Osteocyte (in vitro differentiated cells): ENCODE measurements around the gene RASL11B. TPM values are rescaled to one million over a fixed set of nuclear protein-coding genes. Genes with fewer than 3 reads are reported as not detected.

Experiments
- DNase-seq: peaks from one replicate; pipeline ENCODE4 v3.0.0; 2021; ENCODE audit warnings: mixed read lengths; ENCODE audit not compliant: unreplicated experiment; ENCODE audit errors: extremely low spot score
- H3K27ac Mint-ChIP-seq: one replicate; pipeline ENCODE4 v1.8.0; 2021; ENCODE audit warnings: mild to moderate bottlenecking, mixed read lengths; ENCODE audit not compliant: unreplicated experiment
- H3K27me3 Mint-ChIP-seq: one replicate; pipeline ENCODE4 v1.8.0; 2021; ENCODE audit warnings: mixed read lengths; ENCODE audit not compliant: unreplicated experiment
- H3K36me3 Mint-ChIP-seq: one replicate; pipeline ENCODE4 v1.8.0; 2021; ENCODE audit warnings: mixed read lengths; ENCODE audit not compliant: unreplicated experiment
- H3K4me1 Mint-ChIP-seq: one replicate; pipeline ENCODE4 v1.8.0; 2021; ENCODE audit warnings: mixed read lengths; ENCODE audit not compliant: unreplicated experiment
- H3K4me3 Mint-ChIP-seq: one replicate; pipeline ENCODE4 v1.8.0; 2021; ENCODE audit warnings: mild to moderate bottlenecking, moderate library complexity, mixed read lengths; ENCODE audit not compliant: unreplicated experiment
- H3K9me3 Mint-ChIP-seq: one replicate; pipeline ENCODE4 v1.8.0; 2021; ENCODE audit warnings: mixed read lengths; ENCODE audit not compliant: unreplicated experiment
- CTCF ChIP-seq: fragments of 200-600 bp; sonication (generic); IDR thresholded peaks from 2 replicates; pipeline ENCODE4 v1.5.0; 2021; ENCODE audit warnings: antibody characterized with exemption, mild to moderate bottlenecking, moderate library complexity
- total RNA-seq: library from RNA; stranded (reverse); gene quantifications from 2 replicates; pipeline ENCODE4 v1.2.1, GENCODE V29; 2021

The RASL11B gene
- total RNA-seq, 1 donor from 2014 or later, result 0.94 TPM

GRCh38 chr4:52867163-52867562 is 5.0 kb downstream of the RASL11B start:
- Mint-ChIP-seq H3K27ac (no peak overlapping the region), H3K4me1 (peaks cover 1% of the 10 kb centered on the region)

GRCh38 chr4:52868133-52868532 is 6.0 kb downstream of the RASL11B start:
- H3K4me1 Mint-ChIP-seq, result peaks cover 1% of the 10 kb centered on the region
- H3K9me3 Mint-ChIP-seq, result no peaks in the 10 kb centered on the region
- peaks cover 2% of the 10 kb centered on the region for H3K36me3 Mint-ChIP-seq
- H3K4me3 Mint-ChIP-seq, result no peak overlapping the region
- no peak for DNase-seq
- TF ChIP-seq CTCF, result no peak
- no peak overlapping the region for H3K27ac Mint-ChIP-seq
- H3K27me3 Mint-ChIP-seq, result peaks cover 6% of the 10 kb centered on the region

More at GRCh38 chr4:52867163-52867562, 5.0 kb downstream of the RASL11B start:
- Mint-ChIP-seq H3K9me3 (no peaks in the 10 kb centered on the region), H3K4me3 (no peak overlapping the region), H3K27me3 (peaks cover 9% of the 10 kb centered on the region), H3K36me3 (peaks cover 2% of the 10 kb centered on the region)
- DNase-seq, result no peak
- no peak for TF ChIP-seq CTCF

GRCh38 chr4:52869196-52869595 is 7.1 kb downstream of the RASL11B start:
- H3K4me1 Mint-ChIP-seq, result peaks cover 1% of the 10 kb centered on the region
- H3K27me3 Mint-ChIP-seq, result no peaks in the 10 kb centered on the region
- H3K36me3 Mint-ChIP-seq, result peaks cover 2% of the 10 kb centered on the region
- TF ChIP-seq CTCF, result no peak
- no peak overlapping the region for H3K4me3 Mint-ChIP-seq
- H3K27ac Mint-ChIP-seq, result no peak overlapping the region
- H3K9me3 Mint-ChIP-seq, result no peaks in the 10 kb centered on the region
- no peak for DNase-seq

GRCh38 chr4:52869656-52870055 is 7.5 kb downstream of the RASL11B start:
- peaks cover 2% of the 10 kb centered on the region for H3K36me3 Mint-ChIP-seq
- TF ChIP-seq CTCF, result no peak
- H3K27ac Mint-ChIP-seq, result no peak overlapping the region
- no peaks in the 10 kb centered on the region for H3K9me3 Mint-ChIP-seq
- DNase-seq, result no peak
- peaks cover 1% of the 10 kb centered on the region for H3K4me1 Mint-ChIP-seq
- H3K4me3 Mint-ChIP-seq, result no peak overlapping the region
- no peaks in the 10 kb centered on the region for H3K27me3 Mint-ChIP-seq

- no peaks in the 10 kb centered on the region for H3K27me3 Mint-ChIP-seq
- no peak for DNase-seq
- peaks cover 1% of the 10 kb centered on the region for H3K4me1 Mint-ChIP-seq
- no peaks in the 10 kb centered on the region for H3K9me3 Mint-ChIP-seq
- no peak for TF ChIP-seq CTCF
- H3K27ac Mint-ChIP-seq, result no peak overlapping the region
- peaks cover 2% of the 10 kb centered on the region for H3K36me3 Mint-ChIP-seq
- H3K4me3 Mint-ChIP-seq, result no peak overlapping the region
Measured at GRCh38 chr4:52870225-52870624, 8.1 kb downstream of the RASL11B start.
